NCI-H146 (cell line): ENCODE results near the gene LRRC57.

Experiments used
- DNase-seq: peaks from one replicate; lab custom pipeline; 2025; lab: John Stamatoyannopoulos, UW

LRRC57 gene

GRCh38 chr15:42491539-42492225 is 56.9 kb downstream of the LRRC57 start:
- no peak for DNase-seq

- peak; percentile 84 for DNase-seq
Measured at GRCh38 chr15:42490671-42491538, 57.7 kb downstream of the LRRC57 start, which contains the start of gene ZNF106. TSS of gene ZNF106 (minus strand) at chr15:42491141. CDS start at chr15:42472289, 18,852 bp downstream.

- no peak for DNase-seq
Measured at GRCh38 chr15:42490291-42490670, 58.3 kb downstream of the LRRC57 start.
